ENCODE data around the gene CCDC167. TPM values are rescaled to one million over a fixed set of nuclear protein-coding genes. Genes with fewer than 3 reads are reported as not detected.

Gene CCDC167
- total and polyA plus RNA-seq, 7 donors, result 11.5 to 50.8 (median 15.7) TPM

DNA sequence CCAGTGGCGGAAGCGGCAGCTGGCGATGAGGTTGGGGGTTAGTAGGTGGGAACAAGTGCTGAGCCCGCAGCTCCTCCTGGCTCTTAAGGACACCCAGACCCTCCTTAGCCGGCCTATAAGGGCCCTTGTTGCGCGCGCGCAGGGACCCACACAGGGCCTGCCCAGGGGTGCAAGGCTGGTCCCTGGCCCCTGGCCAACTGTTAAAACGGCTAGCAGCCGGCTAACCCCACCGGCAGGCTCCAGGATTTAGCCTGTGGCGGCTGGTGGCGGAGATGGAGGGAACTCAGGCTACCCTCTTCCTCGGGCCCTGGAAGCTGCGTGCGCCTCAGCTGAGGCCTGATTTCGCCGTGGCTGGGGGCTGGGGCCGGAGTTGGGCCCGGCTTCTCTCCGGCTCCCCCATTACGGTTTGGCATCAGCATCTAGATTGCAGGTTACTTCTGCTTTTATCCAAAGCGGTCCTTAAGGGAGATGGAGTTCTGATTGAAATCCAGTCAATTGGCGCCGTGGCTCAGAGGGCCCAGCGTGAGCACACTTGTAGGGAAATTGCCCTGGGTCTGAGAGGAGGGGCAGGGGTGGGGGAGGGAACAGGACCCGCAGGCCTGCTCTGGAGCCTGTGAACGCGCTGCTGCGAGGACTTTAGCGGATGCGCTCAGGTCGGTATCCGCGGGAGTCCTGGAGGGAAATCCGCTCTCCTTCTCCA, 36.9 kb upstream of the CCDC167 start:
- Histone ChIP-seq H3K27ac (no peak overlapping the region), H3K4me3 (peak overlapping the region; percentile 60), H3K9me3 (no peaks in the 10 kb centered on the region), H3K4me1 (peaks cover 7% of the 10 kb centered on the region), H3K27me3 (ENCODE audit: insufficient read depth in 3 of 3, low read length in 2 of 3) (peaks cover 0 to 49% (median 12%) of the 10 kb centered on the region in 3 donors), H3K36me3 (ENCODE audit: insufficient read depth in 1 of 2, low read depth in 1 of 2) (no peaks in the 10 kb centered on the region)
- DNase-seq, result no peak
- ATAC-seq, result peak in 2 of 4 donors; percentile 14 to 29
- 31 to 34% (median 34%) methylated on average over 35 to 37 of the region's 37 CpGs for WGBS, 3 donors
- intact Hi-C loops (cut with DNase I), result no loop called here
- TF ChIP-seq, protein P1, sequence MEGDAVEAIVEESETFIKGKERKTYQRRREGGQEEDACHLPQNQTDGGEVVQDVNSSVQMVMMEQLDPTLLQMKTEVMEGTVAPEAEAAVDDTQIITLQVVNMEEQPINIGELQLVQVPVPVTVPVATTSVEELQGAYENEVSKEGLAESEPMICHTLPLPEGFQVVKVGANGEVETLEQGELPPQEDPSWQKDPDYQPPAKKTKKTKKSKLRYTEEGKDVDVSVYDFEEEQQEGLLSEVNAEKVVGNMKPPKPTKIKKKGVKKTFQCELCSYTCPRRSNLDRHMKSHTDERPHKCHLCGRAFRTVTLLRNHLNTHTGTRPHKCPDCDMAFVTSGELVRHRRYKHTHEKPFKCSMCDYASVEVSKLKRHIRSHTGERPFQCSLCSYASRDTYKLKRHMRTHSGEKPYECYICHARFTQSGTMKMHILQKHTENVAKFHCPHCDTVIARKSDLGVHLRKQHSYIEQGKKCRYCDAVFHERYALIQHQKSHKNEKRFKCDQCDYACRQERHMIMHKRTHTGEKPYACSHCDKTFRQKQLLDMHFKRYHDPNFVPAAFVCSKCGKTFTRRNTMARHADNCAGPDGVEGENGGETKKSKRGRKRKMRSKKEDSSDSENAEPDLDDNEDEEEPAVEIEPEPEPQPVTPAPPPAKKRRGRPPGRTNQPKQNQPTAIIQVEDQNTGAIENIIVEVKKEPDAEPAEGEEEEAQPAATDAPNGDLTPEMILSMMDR (IDR thresholded peaks at IDR 0.05), result no peak

DNA sequence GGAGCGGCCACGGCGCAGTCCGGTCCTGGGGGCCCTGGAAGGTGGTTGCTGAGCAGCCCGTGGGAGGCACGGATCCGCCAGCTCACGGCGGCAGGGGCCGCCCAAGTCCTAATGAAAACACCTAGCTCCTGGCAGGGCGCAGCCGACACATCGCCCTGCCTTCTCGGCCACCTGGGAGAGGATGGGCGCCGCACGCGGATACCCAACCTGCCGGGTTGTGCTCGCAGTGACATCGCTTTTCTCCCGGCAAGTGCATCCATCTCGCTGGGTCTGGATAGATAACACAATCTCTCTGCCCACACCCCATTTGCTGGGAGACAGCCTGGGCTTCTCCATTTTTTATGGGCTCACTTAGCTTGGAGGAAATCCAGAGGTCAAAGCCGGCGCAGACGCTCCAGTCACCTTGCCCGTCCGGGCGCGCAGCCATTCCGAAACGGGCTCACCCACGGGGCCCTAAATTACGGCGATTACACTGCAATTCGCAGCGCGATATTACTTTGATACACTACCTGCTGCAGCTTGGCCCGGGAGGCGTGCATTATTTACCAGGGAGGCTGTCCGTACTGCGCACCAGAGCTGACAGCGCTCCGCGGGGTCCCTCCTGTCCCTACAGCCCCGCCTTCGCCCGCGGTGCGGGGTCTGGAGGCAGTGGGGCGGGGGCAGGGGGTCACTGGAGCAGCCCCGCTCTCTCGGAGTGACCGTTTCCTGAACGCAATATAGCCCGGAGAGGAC, 36.2 kb upstream of the CCDC167 start:
- TF ChIP-seq, protein P1 (IDR thresholded peaks at IDR 0.05), result no peak
- ATAC-seq (peak in 2 of 4 donors; percentile 15 to 17), DNase-seq (no peak)
- Histone ChIP-seq H3K9me3 (no peaks in the 10 kb centered on the region), H3K36me3 (ENCODE audit: insufficient read depth in 1 of 2, low read depth in 1 of 2) (no peaks in the 10 kb centered on the region), H3K27me3 (ENCODE audit: insufficient read depth in 3 of 3, low read length in 2 of 3) (peaks cover 0 to 57% (median 12%) of the 10 kb centered on the region in 3 donors), H3K4me1 (peaks cover 7% of the 10 kb centered on the region), H3K27ac (no peak overlapping the region), H3K4me3 (peak overlapping the region; percentile 60)
- intact Hi-C loops (cut with DNase I), result no loop called here
- WGBS, 3 donors, result 1 to 2% (median 1%) methylated on average over 50 to 56 of the region's 56 CpGs

DNA sequence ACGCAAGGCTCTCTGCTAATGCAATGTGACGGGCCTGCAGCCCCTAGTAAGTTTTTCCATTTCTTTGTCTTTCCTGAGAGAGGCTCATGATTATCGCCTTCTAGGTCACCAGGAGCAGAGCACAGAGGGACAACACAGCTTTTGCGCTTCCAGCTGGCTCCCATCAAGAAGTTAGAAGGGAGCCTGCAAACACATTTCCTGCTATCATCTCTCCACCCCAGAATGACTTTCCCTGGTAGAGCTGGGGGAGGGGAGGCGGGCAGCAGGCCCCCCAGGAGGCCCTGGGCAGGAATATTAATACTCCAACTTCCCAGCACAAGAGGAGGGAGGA, 35.7 kb upstream of the CCDC167 start:
- Histone ChIP-seq H3K4me3 (peak overlapping the region; percentile 60), H3K27me3 (ENCODE audit: insufficient read depth in 3 of 3, low read length in 2 of 3) (peaks cover 0 to 60% (median 12%) of the 10 kb centered on the region in 3 donors), H3K27ac (no peak overlapping the region), H3K9me3 (no peaks in the 10 kb centered on the region), H3K4me1 (peaks cover 7% of the 10 kb centered on the region), H3K36me3 (ENCODE audit: insufficient read depth in 1 of 2, low read depth in 1 of 2) (no peaks in the 10 kb centered on the region)
- TF ChIP-seq, protein P1 (IDR thresholded peaks at IDR 0.05), result no peak
- ATAC-seq (no peak), DNase-seq (no peak)
- WGBS, 3 donors, result 31 to 40% (median 34%) methylated on average over 5 of the region's 5 CpGs
- intact Hi-C loops (cut with DNase I), result no loop called here

DNA sequence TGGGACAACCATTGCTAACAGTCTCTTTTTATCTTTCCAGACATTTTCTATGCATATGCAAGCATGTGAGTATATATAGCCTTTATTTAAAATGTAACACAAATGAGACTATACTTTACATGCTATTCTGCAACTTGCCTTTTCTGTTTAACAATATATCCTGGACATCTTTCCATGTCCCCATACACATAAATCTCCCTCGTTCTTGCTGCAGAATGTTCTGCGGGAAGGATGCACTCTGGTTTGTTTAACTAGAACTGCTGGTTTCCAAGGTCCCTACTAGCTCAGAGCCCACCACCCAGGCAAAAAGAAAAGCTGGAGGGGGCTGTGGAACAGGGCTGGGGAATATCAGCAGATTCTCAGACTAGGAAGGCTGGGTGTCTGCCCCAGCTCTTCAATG, 35.2 kb upstream of the CCDC167 start:
- no peak for ATAC-seq
- WGBS, 3 donors, result 64 to 72% (median 67%) methylated on average over 2 of the region's 2 CpGs
- peaks cover 0 to 65% (median 12%) of the 10 kb centered on the region in 3 donors for H3K27me3 ChIP-seq (ENCODE audit: insufficient read depth in 3 of 3, low read length in 2 of 3)
- H3K4me1 ChIP-seq, result peaks cover 7% of the 10 kb centered on the region
- H3K9me3 ChIP-seq, result no peaks in the 10 kb centered on the region
- intact Hi-C loops (cut with DNase I), result no loop called here
- DNase-seq, result no peak
- TF ChIP-seq, protein P1 (IDR thresholded peaks at IDR 0.05), result no peak
- no peak overlapping the region for H3K27ac ChIP-seq
- H3K36me3 ChIP-seq (ENCODE audit: insufficient read depth in 1 of 2, low read depth in 1 of 2), result no peaks in the 10 kb centered on the region
- H3K4me3 ChIP-seq, result no peak overlapping the region
